Kidney glomerular epithelial cell (primary cell): ENCODE measurements around the gene IFNA10.
"Not testable (repeated sequence)": the region's sequence is repeated elsewhere in the genome, so short reads cannot be mapped to it uniquely, and the experiment has no call there.

Source experiments
- DNase-seq: peaks from one replicate; lab custom pipeline; 2025; lab: John Stamatoyannopoulos, UW

The IFNA10 gene

GRCh38 chr9:21207043-21207442, at the start of gene IFNA10:
Gene IFNA10, minus strand, starts transcription at chr9:21207143. Its CDS starts 46 bp downstream, at chr9:21207097.
- not testable (repeated sequence) for DNase-seq

- no peak for DNase-seq
Measured at GRCh38 chr9:21255538-21256212, 48.7 kb upstream of the IFNA10 start.

- peak; percentile 45 for DNase-seq
Measured at GRCh38 chr9:21252721-21253547, 46.0 kb upstream of the IFNA10 start.

GRCh38 chr9:21251638-21252037, 44.7 kb upstream of the IFNA10 start:
- DNase-seq = no peak

- DNase-seq = no peak
Measured at GRCh38 chr9:21251190-21251589, 44.2 kb upstream of the IFNA10 start.

- no peak for DNase-seq
Measured at GRCh38 chr9:21244836-21245235, 37.9 kb upstream of the IFNA10 start.

- DNase-seq = no peak
Measured at GRCh38 chr9:21239911-21240310, 33.0 kb upstream of the IFNA10 start, which contains the start of gene IFNA14. Gene IFNA14, minus strand, starts transcription at chr9:21240005. Its CDS starts 70 bp downstream, at chr9:21239935.

GRCh38 chr9:21236360-21236714, 29.4 kb upstream of the IFNA10 start:
- DNase-seq = not testable (repeated sequence)

- DNase-seq = peak; percentile 61
Measured at GRCh38 chr9:21235468-21236359, 28.8 kb upstream of the IFNA10 start.

- no peak for DNase-seq
Measured at GRCh38 chr9:21234153-21234687, 27.3 kb upstream of the IFNA10 start.

GRCh38 chr9:21233258-21233657, 26.3 kb upstream of the IFNA10 start:
- DNase-seq = no peak

- DNase-seq = no peak
Measured at GRCh38 chr9:21228122-21228521, 21.2 kb upstream of the IFNA10 start, which contains the start of gene IFNA17. Gene IFNA17, minus strand, starts transcription at chr9:21228222. Its CDS starts 49 bp downstream, at chr9:21228173.

- DNase-seq = not testable (repeated sequence)
Measured at GRCh38 chr9:21217211-21217610, 10.3 kb upstream of the IFNA10 start, which contains the start of gene IFNA16. Gene IFNA16, minus strand, starts transcription at chr9:21217311. Its CDS starts 6 bp downstream, at chr9:21217305.

GRCh38 chr9:21213411-21214326, 6.7 kb upstream of the IFNA10 start:
- DNase-seq = not testable (repeated sequence)

GRCh38 chr9:21212160-21212559, 5.2 kb upstream of the IFNA10 start:
- DNase-seq = not testable (repeated sequence)

GRCh38 chr9:21210782-21211181, 3.8 kb upstream of the IFNA10 start:
- DNase-seq = not testable (repeated sequence)

- no peak for DNase-seq
Measured at GRCh38 chr9:21210311-21210710, 3.4 kb upstream of the IFNA10 start.

GRCh38 chr9:21205204-21205603, 1.7 kb downstream of the IFNA10 start:
- DNase-seq = no peak

- not testable (repeated sequence) for DNase-seq
Measured at GRCh38 chr9:21202105-21202504, 4.8 kb downstream of the IFNA10 start, which contains the start of gene IFNA7. Gene IFNA7, minus strand, starts transcription at chr9:21202205. Its CDS starts 40 bp downstream, at chr9:21202165.
